ENCODE results near the gene DAND5.

DNA sequence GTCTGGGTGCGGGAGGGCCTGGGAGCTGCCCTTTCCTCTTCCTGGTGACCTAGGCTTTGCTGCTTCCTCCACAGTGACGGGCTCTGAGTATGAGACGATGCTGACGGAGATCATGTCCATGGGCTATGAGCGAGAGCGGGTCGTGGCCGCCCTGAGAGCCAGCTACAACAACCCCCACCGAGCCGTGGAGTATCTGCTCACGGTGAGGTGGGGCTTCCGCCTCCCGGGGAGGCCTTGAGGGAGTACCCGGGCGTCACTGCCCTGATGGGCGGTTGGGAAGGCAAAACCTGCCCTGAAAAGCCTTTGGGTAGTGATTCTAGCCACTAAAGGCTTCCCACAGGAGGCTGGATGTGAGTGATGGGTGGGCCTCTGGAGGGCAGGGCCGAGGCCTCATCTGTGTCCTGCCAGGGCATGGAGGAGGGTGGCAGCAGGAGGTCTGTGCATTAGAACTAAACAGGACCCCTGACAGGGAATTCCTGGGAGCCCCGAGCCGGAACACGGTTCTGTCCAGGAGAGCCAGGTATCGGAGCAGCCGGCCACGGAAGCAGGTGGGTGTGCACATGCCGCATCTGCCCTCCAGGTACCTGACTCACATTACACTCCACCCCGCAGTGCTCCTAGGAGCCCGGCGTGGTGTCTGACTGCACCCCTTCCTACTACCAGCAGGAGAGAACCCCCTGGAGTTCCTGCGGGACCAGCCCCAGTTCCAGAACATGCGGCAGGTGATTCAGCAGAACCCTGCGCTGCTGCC is 20.6 kb upstream of the DAND5 start:
- TF ChIP-seq CTCF (conservative IDR thresholded peaks at IDR 0.05; ENCODE audit: low read length) (no peak), EZH2phosphoT487 (IDR thresholded peaks at IDR 0.05; ENCODE audit: borderline replicate concordance) (no peak)
